ENCODE measurements around the gene DSC1.

The DSC1 gene

DNA sequence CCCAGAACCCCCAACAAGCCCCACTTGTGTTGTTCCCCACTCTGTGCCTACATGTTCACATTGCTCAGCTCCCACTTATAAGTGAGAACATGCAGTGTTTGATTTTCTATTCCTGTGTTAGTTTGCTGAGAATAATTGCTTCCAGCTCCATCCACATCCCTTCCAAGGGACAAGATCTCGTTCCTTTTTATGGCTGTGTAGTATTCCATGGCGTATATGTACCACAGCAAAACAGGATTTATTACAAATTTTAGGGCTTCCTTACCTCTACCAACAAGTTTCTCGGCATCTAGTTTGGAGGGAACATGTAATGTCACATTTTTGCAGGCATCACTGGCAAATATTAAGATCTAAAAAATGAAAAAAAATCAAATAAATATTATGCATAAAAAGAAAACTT is 69.4 kb downstream of the DSC1 start:
- H3K4me3 ChIP-seq (ENCODE audit: low read length in 2 of 2), result no peak overlapping the region
- H3K79me1 ChIP-seq (ENCODE audit: low read depth, low read length), result no peaks in the 10 kb centered on the region
- no peak for DNase-seq (ENCODE audit: low spot score)
- H3K4me1 ChIP-seq (ENCODE audit: control insufficient read depth in 2 of 2, insufficient read depth in 1 of 2, low read depth in 1 of 2, low read length in 2 of 2), result no peaks in the 10 kb centered on the region
- H2AFZ ChIP-seq (ENCODE audit: low read length), result no peak overlapping the region
- H3K9me3 ChIP-seq (replicated peaks in 1 of 2; ENCODE audit: control insufficient read depth in 2 of 2, insufficient read depth in 1 of 2, low read depth in 1 of 2, low read length in 2 of 2), result peaks cover 1 to 3% of the 10 kb centered on the region in 2 donors
- H3K27me3 ChIP-seq (ENCODE audit: control insufficient read depth in 3 of 3, insufficient read depth in 3 of 3, low read depth in 1 of 3, low read length in 3 of 3), result no peaks in the 10 kb centered on the region
- no peak overlapping the region for H4K91ac ChIP-seq (ENCODE audit: low read depth, low read length, poor library complexity)
- no peak overlapping the region for H3K23ac ChIP-seq (ENCODE audit: low read depth, low read length, poor library complexity)
- no peak overlapping the region for H2BK120ac ChIP-seq (ENCODE audit: low read depth, low read length)
- H3K36me3 ChIP-seq (replicated peaks in 1 of 2; ENCODE audit: control insufficient read depth in 2 of 2, insufficient read depth in 2 of 2, low read length in 2 of 2), result no peaks in the 10 kb centered on the region
- H4K8ac ChIP-seq (ENCODE audit: low read depth, low read length), result no peak overlapping the region
- no peak overlapping the region for H3K18ac ChIP-seq (ENCODE audit: low read length)
- no peak overlapping the region for H2AK5ac ChIP-seq (ENCODE audit: low read depth, low read length)
- no peak overlapping the region for H3K9ac ChIP-seq (ENCODE audit: low read depth, low read length, poor library complexity)
- no peak overlapping the region for H2BK15ac ChIP-seq (ENCODE audit: low read length)
- H3K27ac ChIP-seq (replicated peaks; ENCODE audit: low read length), result no peak overlapping the region
- H2BK5ac ChIP-seq (ENCODE audit: low read length), result no peak overlapping the region
- WGBS, 2 donors (ENCODE audit: extremely low coverage in 2 of 2, insufficient read length in 2 of 2, insufficient replicate concordance in 1 of 2), result no CpG with 5 or more reads among the region's 3 CpGs
- no peak overlapping the region for H3K4ac ChIP-seq (ENCODE audit: low read length)
- H3K14ac ChIP-seq (ENCODE audit: low read length), result no peak overlapping the region
- H3K4me2 ChIP-seq (ENCODE audit: insufficient read depth, low read length, poor library complexity, severe bottlenecking), result no peak overlapping the region
- no peak overlapping the region for H2BK12ac ChIP-seq (ENCODE audit: low read length)

DNA sequence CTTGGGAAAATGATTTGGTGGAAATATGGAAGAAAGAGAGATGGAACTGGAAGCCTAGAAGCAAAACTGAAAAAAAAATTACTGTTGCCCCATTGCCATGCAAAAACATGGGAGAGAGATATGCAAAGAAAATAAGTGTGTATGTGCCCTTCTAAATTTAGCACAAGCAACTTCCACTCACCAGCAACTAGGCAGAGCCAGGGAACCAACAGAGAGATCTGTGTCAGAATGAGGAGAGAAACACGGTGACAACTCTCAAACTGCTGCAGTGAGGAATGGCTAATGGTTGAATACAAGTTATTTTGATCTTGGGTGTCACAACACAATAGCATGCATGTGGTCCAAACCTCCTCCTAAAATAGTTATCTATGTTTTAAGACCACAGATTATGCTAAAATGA is 71.3 kb downstream of the DSC1 start:
- DNase-seq (ENCODE audit: low spot score), result no peak
- Histone ChIP-seq H3K27me3 (ENCODE audit: control insufficient read depth in 3 of 3, insufficient read depth in 3 of 3, low read depth in 1 of 3, low read length in 3 of 3) (no peaks in the 10 kb centered on the region), H3K9me3 (replicated peaks in 1 of 2; ENCODE audit: control insufficient read depth in 2 of 2, insufficient read depth in 1 of 2, low read depth in 1 of 2, low read length in 2 of 2) (peaks cover 1 to 3% of the 10 kb centered on the region in 2 donors), H2BK5ac (ENCODE audit: low read length) (no peak overlapping the region), H4K8ac (ENCODE audit: low read depth, low read length) (no peak overlapping the region), H3K4ac (ENCODE audit: low read length) (no peak overlapping the region), H4K91ac (ENCODE audit: low read depth, low read length, poor library complexity) (no peak overlapping the region), H3K14ac (ENCODE audit: low read length) (no peak overlapping the region), H3K4me3 (ENCODE audit: low read length in 2 of 2) (no peak overlapping the region), H2AFZ (ENCODE audit: low read length) (no peak overlapping the region), H2BK12ac (ENCODE audit: low read length) (no peak overlapping the region), H2BK15ac (ENCODE audit: low read length) (no peak overlapping the region), H3K36me3 (replicated peaks in 1 of 2; ENCODE audit: control insufficient read depth in 2 of 2, insufficient read depth in 2 of 2, low read length in 2 of 2) (no peaks in the 10 kb centered on the region), H3K23ac (ENCODE audit: low read depth, low read length, poor library complexity) (no peak overlapping the region), H2AK5ac (ENCODE audit: low read depth, low read length) (no peak overlapping the region), H3K4me1 (ENCODE audit: control insufficient read depth in 2 of 2, insufficient read depth in 1 of 2, low read depth in 1 of 2, low read length in 2 of 2) (no peaks in the 10 kb centered on the region), H3K9ac (ENCODE audit: low read depth, low read length, poor library complexity) (no peak overlapping the region), H2BK120ac (ENCODE audit: low read depth, low read length) (no peak overlapping the region), H3K27ac (replicated peaks; ENCODE audit: low read length) (no peak overlapping the region), H3K4me2 (ENCODE audit: insufficient read depth, low read length, poor library complexity, severe bottlenecking) (no peak overlapping the region), H3K79me1 (ENCODE audit: low read depth, low read length) (no peaks in the 10 kb centered on the region), H3K18ac (ENCODE audit: low read length) (no peak overlapping the region)
- WGBS, 2 donors (ENCODE audit: extremely low coverage in 2 of 2, insufficient read length in 2 of 2, insufficient replicate concordance in 1 of 2), result no CpG with 5 or more reads among the region's 1 CpG

DNA sequence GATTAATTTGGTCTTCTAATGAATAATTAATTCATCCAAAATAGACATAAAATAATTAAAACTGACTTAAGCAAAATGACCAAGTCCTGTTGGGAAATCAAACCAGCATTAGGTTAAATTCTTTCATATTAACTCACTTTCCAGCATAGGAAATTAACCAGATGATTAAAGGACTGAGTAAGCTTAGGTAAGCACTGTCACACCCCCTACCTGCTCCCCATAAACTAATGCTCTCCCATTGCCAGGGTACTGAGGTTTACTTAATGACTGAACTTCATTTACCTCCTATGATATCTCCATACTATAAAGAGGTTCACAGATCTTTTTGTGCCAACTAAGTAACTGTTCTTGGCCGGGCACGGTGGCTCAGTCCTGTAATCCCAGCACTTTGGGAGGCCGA is 74.1 kb downstream of the DSC1 start:
- WGBS, 2 donors (ENCODE audit: extremely low coverage in 2 of 2, insufficient read length in 2 of 2, insufficient replicate concordance in 1 of 2), result no CpG with 5 or more reads among the region's 3 CpGs
- H2AK5ac ChIP-seq (ENCODE audit: low read depth, low read length), result no peak overlapping the region
- H2BK5ac ChIP-seq (ENCODE audit: low read length), result no peak overlapping the region
- no peak overlapping the region for H3K23ac ChIP-seq (ENCODE audit: low read depth, low read length, poor library complexity)
- H3K9ac ChIP-seq (ENCODE audit: low read depth, low read length, poor library complexity), result no peak overlapping the region
- no peak overlapping the region for H2BK15ac ChIP-seq (ENCODE audit: low read length)
- no peak overlapping the region for H2BK12ac ChIP-seq (ENCODE audit: low read length)
- no peaks in the 10 kb centered on the region for H3K4me1 ChIP-seq (ENCODE audit: control insufficient read depth in 2 of 2, insufficient read depth in 1 of 2, low read depth in 1 of 2, low read length in 2 of 2)
- H3K4ac ChIP-seq (ENCODE audit: low read length), result no peak overlapping the region
- H3K79me1 ChIP-seq (ENCODE audit: low read depth, low read length), result no peaks in the 10 kb centered on the region
- no peak overlapping the region for H2BK120ac ChIP-seq (ENCODE audit: low read depth, low read length)
- no peak overlapping the region for H3K4me2 ChIP-seq (ENCODE audit: insufficient read depth, low read length, poor library complexity, severe bottlenecking)
- H3K36me3 ChIP-seq (replicated peaks in 1 of 2; ENCODE audit: control insufficient read depth in 2 of 2, insufficient read depth in 2 of 2, low read length in 2 of 2), result no peaks in the 10 kb centered on the region
- no peak overlapping the region for H4K91ac ChIP-seq (ENCODE audit: low read depth, low read length, poor library complexity)
- no peak overlapping the region for H4K8ac ChIP-seq (ENCODE audit: low read depth, low read length)
- H3K14ac ChIP-seq (ENCODE audit: low read length), result no peak overlapping the region
- H3K27me3 ChIP-seq (ENCODE audit: control insufficient read depth in 3 of 3, insufficient read depth in 3 of 3, low read depth in 1 of 3, low read length in 3 of 3), result no peaks in the 10 kb centered on the region
- H3K27ac ChIP-seq (replicated peaks; ENCODE audit: low read length), result no peak overlapping the region
- H3K9me3 ChIP-seq (replicated peaks in 1 of 2; ENCODE audit: control insufficient read depth in 2 of 2, insufficient read depth in 1 of 2, low read depth in 1 of 2, low read length in 2 of 2), result peaks cover 1 to 3% of the 10 kb centered on the region in 2 donors
- DNase-seq (ENCODE audit: low spot score), result no peak
- no peak overlapping the region for H3K4me3 ChIP-seq (ENCODE audit: low read length in 2 of 2)
- no peak overlapping the region for H3K18ac ChIP-seq (ENCODE audit: low read length)
- no peak overlapping the region for H2AFZ ChIP-seq (ENCODE audit: low read length)

DNA sequence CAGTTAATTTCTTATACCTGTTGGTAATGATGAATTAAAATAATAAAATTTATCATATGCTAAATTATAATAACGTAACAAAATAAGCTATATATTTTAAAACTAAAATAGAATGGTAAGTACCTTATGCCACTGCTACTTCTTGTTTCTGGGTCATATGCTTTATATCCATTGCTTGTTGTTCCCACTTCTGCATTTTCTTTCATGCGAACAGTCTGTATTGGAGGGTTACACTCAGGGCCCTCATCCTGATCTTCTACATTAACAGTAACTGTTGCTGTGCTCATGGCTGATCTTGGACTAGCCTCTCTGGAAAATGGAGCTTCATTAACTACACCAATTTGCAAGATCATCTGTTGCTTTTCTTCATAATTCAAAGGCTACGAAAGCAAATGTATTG is 82.7 kb downstream of the DSC1 start:
- Histone ChIP-seq H3K4me3 (ENCODE audit: low read length in 2 of 2) (no peak overlapping the region), H3K23ac (ENCODE audit: low read depth, low read length, poor library complexity) (no peak overlapping the region), H3K4me1 (ENCODE audit: control insufficient read depth in 2 of 2, insufficient read depth in 1 of 2, low read depth in 1 of 2, low read length in 2 of 2) (no peaks in the 10 kb centered on the region), H2BK12ac (ENCODE audit: low read length) (no peak overlapping the region), H2BK120ac (ENCODE audit: low read depth, low read length) (no peak overlapping the region), H3K79me1 (ENCODE audit: low read depth, low read length) (no peaks in the 10 kb centered on the region), H3K4ac (ENCODE audit: low read length) (no peak overlapping the region), H2BK5ac (ENCODE audit: low read length) (no peak overlapping the region), H2AK5ac (ENCODE audit: low read depth, low read length) (no peak overlapping the region), H4K91ac (ENCODE audit: low read depth, low read length, poor library complexity) (no peak overlapping the region), H3K18ac (ENCODE audit: low read length) (no peak overlapping the region), H3K36me3 (replicated peaks in 1 of 2; ENCODE audit: control insufficient read depth in 2 of 2, insufficient read depth in 2 of 2, low read length in 2 of 2) (peaks cover 0 to 3% of the 10 kb centered on the region in 2 donors), H4K8ac (ENCODE audit: low read depth, low read length) (no peak overlapping the region), H2AFZ (ENCODE audit: low read length) (no peak overlapping the region), H3K9me3 (replicated peaks in 1 of 2; ENCODE audit: control insufficient read depth in 2 of 2, insufficient read depth in 1 of 2, low read depth in 1 of 2, low read length in 2 of 2) (no peaks in the 10 kb centered on the region), H3K9ac (ENCODE audit: low read depth, low read length, poor library complexity) (no peak overlapping the region), H2BK15ac (ENCODE audit: low read length) (no peak overlapping the region), H3K27me3 (ENCODE audit: control insufficient read depth in 3 of 3, insufficient read depth in 3 of 3, low read depth in 1 of 3, low read length in 3 of 3) (no peaks in the 10 kb centered on the region), H3K4me2 (ENCODE audit: insufficient read depth, low read length, poor library complexity, severe bottlenecking) (no peak overlapping the region), H3K14ac (ENCODE audit: low read length) (no peak overlapping the region), H3K27ac (replicated peaks; ENCODE audit: low read length) (no peak overlapping the region)
- DNase-seq (ENCODE audit: low spot score), result no peak
- no CpG with 5 or more reads among the region's 3 CpGs for WGBS, 2 donors (ENCODE audit: extremely low coverage in 2 of 2, insufficient read length in 2 of 2, insufficient replicate concordance in 1 of 2)
